SIG-M5 treated with dmso at 0.1 percent for 504 hours (cell line): ENCODE measurements around the gene KIAA0040.

ENCODE experiments used
- DNase-seq: peaks from one replicate; lab custom pipeline; 2025; ENCODE audit not compliant: unreplicated experiment; lab: John Stamatoyannopoulos, UW

The KIAA0040 gene

GRCh38 chr1:175203570-175204068 is 11.0 kb upstream of the KIAA0040 start:
- no peak for DNase-seq

- DNase-seq = no peak
Measured at GRCh38 chr1:175200678-175201521, 8.3 kb upstream of the KIAA0040 start.

- no peak for DNase-seq
Measured at GRCh38 chr1:175198332-175198731, 5.8 kb upstream of the KIAA0040 start.

GRCh38 chr1:175197531-175197930 is 5.0 kb upstream of the KIAA0040 start:
- peak; percentile 66 for DNase-seq

GRCh38 chr1:175195798-175196197 is 3.2 kb upstream of the KIAA0040 start:
- DNase-seq = peak; percentile 16

GRCh38 chr1:175195281-175195680 is 2.7 kb upstream of the KIAA0040 start:
- no peak for DNase-seq

- DNase-seq = no peak
Measured at GRCh38 chr1:175193527-175193910, 943 bp upstream of the KIAA0040 start.

- DNase-seq = no peak
Measured at GRCh38 chr1:175192111-175192629, 406 bp downstream of the KIAA0040 start.

GRCh38 chr1:175191659-175192058 is 917 bp downstream of the KIAA0040 start:
- peak; percentile 41 for DNase-seq

- DNase-seq = peak; percentile 96
Measured at GRCh38 chr1:175188936-175189335, 3.6 kb downstream of the KIAA0040 start.

- no peak for DNase-seq
Measured at GRCh38 chr1:175186433-175187160, 6.0 kb downstream of the KIAA0040 start.

- peak; percentile 77 for DNase-seq
Measured at GRCh38 chr1:175185903-175186302, 6.7 kb downstream of the KIAA0040 start.

- no peak for DNase-seq
Measured at GRCh38 chr1:175183586-175183985, 9.0 kb downstream of the KIAA0040 start.

GRCh38 chr1:175182201-175182746 is 10.3 kb downstream of the KIAA0040 start:
- no peak for DNase-seq

GRCh38 chr1:175179837-175180590 is 12.6 kb downstream of the KIAA0040 start:
- DNase-seq = no peak

GRCh38 chr1:175178456-175178855 is 14.1 kb downstream of the KIAA0040 start:
- no peak for DNase-seq

- no peak for DNase-seq
Measured at GRCh38 chr1:175178056-175178455, 14.5 kb downstream of the KIAA0040 start.

GRCh38 chr1:175176246-175176645 is 16.3 kb downstream of the KIAA0040 start:
- no peak for DNase-seq

- no peak for DNase-seq
Measured at GRCh38 chr1:175174309-175175102, 18.1 kb downstream of the KIAA0040 start.

- no peak for DNase-seq
Measured at GRCh38 chr1:175173531-175173930, 19.0 kb downstream of the KIAA0040 start.
